ENCODE results near the gene MRGPRG.

- TF ChIP-seq CTCF (IDR thresholded peaks at IDR 0.05) (no peak), POLR2A (IDR thresholded peaks at IDR 0.05) (no peak), EP300 (IDR thresholded peaks at IDR 0.05) (no peak)
These were observed 9.2 kb upstream of the MRGPRG start for GRCh38 chr11:3227568-3228444.
